Posterior cingulate gyrus (tissue), 11 donors: Measurements from ENCODE around the gene MAN2B2.

Experiments
- DNase-seq, 10 donors: peaks; one replicate each; pipeline versions ENCODE4 v3.0.0 to v3.0.0-alpha.2; 2020 to 2021; ENCODE audit warnings: mixed read lengths in 3 of 10
- intact Hi-C: fragments of 100-400 bp; cut with DNase I; formaldehyde crosslinking; loops from one replicate; pipeline ENCODE4 v1.15.1; 2023

The MAN2B2 gene

DNA sequence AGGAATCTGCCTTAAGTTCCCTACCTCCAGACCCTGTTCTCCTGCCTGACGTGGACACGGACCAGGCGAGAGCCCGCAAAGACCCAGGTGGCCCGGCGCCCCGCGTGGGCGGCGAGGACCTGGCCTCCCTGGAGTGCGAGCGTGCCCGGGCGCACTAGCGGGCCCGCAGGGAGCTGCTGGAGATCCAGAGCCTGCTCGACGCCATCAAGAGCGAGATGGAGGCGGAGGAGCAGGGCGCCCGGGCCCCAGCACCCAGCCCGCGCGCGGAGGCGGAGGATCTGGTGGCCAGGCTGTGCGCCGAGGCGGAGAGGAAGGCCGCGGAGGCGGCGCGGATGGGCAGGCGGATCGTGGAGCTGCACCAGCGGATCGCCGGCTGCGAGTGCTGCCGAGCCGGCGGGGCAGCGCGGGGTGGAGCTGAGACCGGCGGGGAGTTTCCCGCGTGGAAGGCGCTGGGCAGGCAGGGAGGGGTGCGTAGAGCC, 83.6 kb downstream of the MAN2B2 start:
- intact Hi-C loops, result no loop called here
- DNase-seq, result peak in 8 of 10 donors; percentile 37 to 95 (median 58)

DNA sequence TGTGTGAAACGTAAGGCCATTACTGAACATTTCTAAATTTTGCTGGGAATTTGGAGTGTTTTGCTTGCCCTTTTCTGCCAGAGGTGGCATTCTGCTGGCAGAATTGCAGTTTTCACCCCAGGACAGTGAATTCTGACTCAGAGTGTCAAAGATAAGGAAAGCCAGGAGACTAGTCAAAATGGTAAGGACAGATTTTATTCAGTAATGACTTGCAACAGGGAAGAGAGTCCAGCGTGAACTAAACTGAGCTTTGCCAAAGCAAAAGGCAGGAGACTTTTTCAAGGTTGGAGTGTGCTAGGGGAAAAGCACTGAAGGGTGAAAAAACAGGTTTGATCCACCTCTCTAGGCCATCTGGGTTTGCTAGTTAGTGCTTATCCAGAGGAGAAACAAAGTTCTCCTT, 84.9 kb downstream of the MAN2B2 start:
- intact Hi-C loops, result no loop called here
- no peak for DNase-seq

GRCh38 chr4:6660430-6660829, 85.4 kb downstream of the MAN2B2 start:
- no peak for DNase-seq
- intact Hi-C loops, result no loop called here

- intact Hi-C loops, result no loop called here
These were observed 87.6 kb downstream of the MAN2B2 start for GRCh38 chr4:6662591-6662990.

GRCh38 chr4:6663596-6664393, 88.8 kb downstream of the MAN2B2 start:
- DNase-seq, result peak in 1 of 10 donors; percentile 90
- intact Hi-C loops, result no loop called here

More at GRCh38 chr4:6662591-6662990, 87.6 kb downstream of the MAN2B2 start:
- no peak for DNase-seq

- intact Hi-C loops, result no loop called here
- DNase-seq, result no peak
These were observed 90.3 kb downstream of the MAN2B2 start for GRCh38 chr4:6665320-6665654.

DNA sequence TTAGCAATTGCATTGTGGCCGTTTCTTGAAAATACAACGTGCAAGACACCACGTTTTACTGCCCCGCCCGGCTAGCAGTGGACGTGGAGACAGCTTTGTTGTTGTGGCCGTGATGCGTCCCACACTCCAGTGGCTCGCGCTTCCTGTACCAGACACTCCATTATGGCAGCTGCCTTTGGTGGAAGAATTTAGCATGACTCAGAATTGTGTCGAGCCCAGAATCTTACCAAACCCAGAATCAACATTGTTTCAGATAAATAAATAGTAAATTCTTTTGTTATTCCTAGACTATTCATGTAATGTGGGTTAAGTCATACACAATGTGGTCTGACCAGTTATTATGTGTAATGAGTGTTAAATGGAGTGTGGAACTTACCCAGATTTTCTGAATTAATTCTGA, 93.4 kb downstream of the MAN2B2 start:
- no peak for DNase-seq
- intact Hi-C loops, result no loop called here

- intact Hi-C loops, result loop anchor here (2.0 kb wide), 1 partner anchor 31 kb away; the partner anchor contains the start of gene MRFAP1
- DNase-seq, result no peak
These were observed 96.7 kb downstream of the MAN2B2 start for GRCh38 chr4:6671648-6672047.

GRCh38 chr4:6672131-6672530, 97.1 kb downstream of the MAN2B2 start:
- intact Hi-C loops, result loop anchor here (2.0 kb wide), 1 partner anchor 31 kb away; the partner anchor contains the start of gene MRFAP1
- peak in 1 of 10 donors; percentile 57 for DNase-seq

DNA sequence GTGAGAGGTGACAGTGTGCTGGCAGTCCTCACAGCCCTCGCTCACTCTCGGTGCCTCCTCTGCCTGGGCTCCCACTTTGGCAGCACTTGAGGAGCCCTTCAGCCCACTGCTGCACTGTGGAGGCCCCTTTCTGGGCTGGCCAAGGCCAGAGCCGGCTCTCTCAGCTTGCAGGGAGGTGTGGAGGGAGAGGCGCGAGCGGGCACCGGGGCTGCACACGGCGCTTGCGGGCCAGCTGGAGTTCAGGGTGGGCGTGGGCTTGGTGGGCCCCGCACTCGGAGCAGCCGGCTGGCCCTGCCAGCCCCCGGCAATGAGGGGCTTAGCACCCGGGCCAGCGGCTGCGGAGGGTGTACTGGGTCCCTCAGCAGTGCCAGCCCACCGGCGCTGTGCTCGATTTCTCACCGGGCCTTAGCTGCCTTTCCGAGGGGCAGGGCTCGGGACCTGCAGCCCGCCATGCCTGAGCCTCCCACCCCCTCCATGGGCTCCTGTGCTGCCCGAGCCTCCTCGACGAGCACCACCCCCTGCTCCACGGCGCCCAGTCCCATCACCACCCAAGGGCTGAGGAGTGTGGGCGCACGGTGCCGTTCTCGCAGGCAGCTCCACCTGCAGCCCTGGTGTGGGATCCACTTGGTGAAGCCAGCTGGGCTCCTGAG, 97.7 kb downstream of the MAN2B2 start:
- DNase-seq, result peak in 2 of 10 donors; percentile 64 to 80
- intact Hi-C loops, result loop anchor here (2.0 kb wide), 1 partner anchor 32 kb away; the partner anchor contains the start of gene MRFAP1
